Tibial nerve (tissue), 4 donors: ENCODE data around the gene SOX8. TPM values are rescaled to one million over a fixed set of nuclear protein-coding genes. Genes with fewer than 3 reads are reported as not detected.

Experiments used
- DNase-seq, 2 donors: peaks; one replicate each; pipeline ENCODE4 v3.0.0-alpha.2; 2019; ENCODE audit warnings: low spot score in 2 of 2
- H3K27ac ChIP-seq, 4 donors: fragments of 200-600 bp; sonication (generic) in 3 of 4; one replicate each; pipeline ENCODE4 v1.5.1; 2017 to 2019; ENCODE audit warnings: mild to moderate bottlenecking in 1 of 4
- H3K27me3 ChIP-seq, 2 donors: fragments of 200-600 bp; sonication (generic) in 1 of 2; one replicate each; pipeline versions ENCODE4 v1.5.1 to v1.6.0; 2017 to 2019
- H3K36me3 ChIP-seq, 3 donors: fragments of 200-600 bp; sonication (generic); one replicate each; pipeline ENCODE4 v1.5.1; 2018 to 2019
- H3K4me1 ChIP-seq, 4 donors: fragments of 200-600 bp; sonication (generic) in 3 of 4; one replicate each; pipeline ENCODE4 v1.5.1; 2017 to 2019
- H3K4me3 ChIP-seq, 4 donors: fragments of 200-600 bp; sonication (generic) in 3 of 4; one replicate each; pipeline ENCODE4 v1.5.1; 2017 to 2019; ENCODE audit warnings: mild to moderate bottlenecking in 1 of 4, moderate library complexity in 1 of 4
- H3K9me3 ChIP-seq, 4 donors: fragments of 200-600 bp; sonication (generic) in 3 of 4; one replicate each; pipeline ENCODE4 v1.5.1; 2017 to 2019
- EP300 ChIP-seq, 2 donors: sonication (generic); formaldehyde crosslinking; IDR thresholded peaks; one replicate each; pipeline ENCODE4 v1.6.1; 2017; ENCODE audit warnings: antibody characterized with exemption in 2 of 2, mild to moderate bottlenecking in 1 of 2
- POLR2A ChIP-seq, 2 donors: fragments of 450-650 bp; IDR thresholded peaks; one replicate each; pipeline ENCODE4 v1.6.1; 2017; ENCODE audit warnings: antibody characterized with exemption in 2 of 2, mild to moderate bottlenecking in 2 of 2, moderate library complexity in 2 of 2
- WGBS, 2 donors: methylation state at CpG; one replicate each; pipeline ENCODE4 v1.1.5; 2018; 5-methylcytosine and 5-hydroxymethylcytosine counted together
- total RNA-seq, 4 donors: library from RNA; depleted of rRNA; stranded (reverse); fragments of >200 nt; gene quantifications; one replicate each; pipeline ENCODE4 v1.1.0, GENCODE V29; 2016
- TF ChIP-seq, protein P1 (sequence below), 5 experiments: fragments of 200-600 bp in 3 of 5; fragments of 450-650 bp in 2 of 5; sonication (generic) in 3 of 5; IDR thresholded peaks; one replicate each; pipeline ENCODE4 v1.5.1; 2016 to 2019; ENCODE audit warnings: antibody characterized with exemption in 5 of 5, mild to moderate bottlenecking in 3 of 5, moderate library complexity in 2 of 5

Gene SOX8
- total RNA-seq, 4 donors from 2014 or later: 51.3 to 74.5 (median 66.3) TPM

DNA sequence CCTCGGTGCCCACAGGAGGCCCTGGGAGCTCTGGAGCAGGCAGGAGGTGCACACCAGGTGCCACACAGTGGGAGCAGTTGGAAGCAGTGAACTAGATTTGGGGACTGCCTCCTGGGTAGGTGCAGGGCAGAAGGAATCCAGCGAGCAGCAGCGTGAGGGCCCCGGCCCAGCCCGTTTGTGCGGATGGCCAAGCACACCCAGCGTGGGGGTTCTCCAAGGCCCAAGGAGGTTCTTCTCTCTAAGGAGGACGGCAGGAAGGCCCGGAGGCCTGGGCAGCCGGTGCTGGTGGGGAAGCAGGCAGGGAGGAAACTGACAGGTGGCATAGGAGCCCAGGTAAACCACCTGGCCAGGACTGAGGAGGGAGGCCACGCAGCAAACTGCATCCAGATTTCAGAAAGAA, 17.0 kb downstream of the SOX8 start:
- peak overlapping the region in 1 of 4 donors; percentile 3 for H3K27ac ChIP-seq
- TF ChIP-seq, protein P1, sequence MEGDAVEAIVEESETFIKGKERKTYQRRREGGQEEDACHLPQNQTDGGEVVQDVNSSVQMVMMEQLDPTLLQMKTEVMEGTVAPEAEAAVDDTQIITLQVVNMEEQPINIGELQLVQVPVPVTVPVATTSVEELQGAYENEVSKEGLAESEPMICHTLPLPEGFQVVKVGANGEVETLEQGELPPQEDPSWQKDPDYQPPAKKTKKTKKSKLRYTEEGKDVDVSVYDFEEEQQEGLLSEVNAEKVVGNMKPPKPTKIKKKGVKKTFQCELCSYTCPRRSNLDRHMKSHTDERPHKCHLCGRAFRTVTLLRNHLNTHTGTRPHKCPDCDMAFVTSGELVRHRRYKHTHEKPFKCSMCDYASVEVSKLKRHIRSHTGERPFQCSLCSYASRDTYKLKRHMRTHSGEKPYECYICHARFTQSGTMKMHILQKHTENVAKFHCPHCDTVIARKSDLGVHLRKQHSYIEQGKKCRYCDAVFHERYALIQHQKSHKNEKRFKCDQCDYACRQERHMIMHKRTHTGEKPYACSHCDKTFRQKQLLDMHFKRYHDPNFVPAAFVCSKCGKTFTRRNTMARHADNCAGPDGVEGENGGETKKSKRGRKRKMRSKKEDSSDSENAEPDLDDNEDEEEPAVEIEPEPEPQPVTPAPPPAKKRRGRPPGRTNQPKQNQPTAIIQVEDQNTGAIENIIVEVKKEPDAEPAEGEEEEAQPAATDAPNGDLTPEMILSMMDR (IDR thresholded peaks at IDR 0.05): no peak
- TF ChIP-seq POLR2A (IDR thresholded peaks at IDR 0.05) (no peak), EP300 (IDR thresholded peaks at IDR 0.05) (no peak)
- peaks cover 0 to 37% of the 10 kb centered on the region in 2 donors for H3K27me3 ChIP-seq
- no peak overlapping the region for H3K4me3 ChIP-seq
- H3K4me1 ChIP-seq: peaks cover 0 to 20% (median 5%) of the 10 kb centered on the region in 4 donors
- H3K36me3 ChIP-seq: peaks cover 0 to 12% (median 0%) of the 10 kb centered on the region in 3 donors
- 88 to 93% methylated on average over 11 of the region's 11 CpGs for WGBS, 2 donors
- peaks cover 0 to 32% (median 5%) of the 10 kb centered on the region in 4 donors for H3K9me3 ChIP-seq
- no peak for DNase-seq

DNA sequence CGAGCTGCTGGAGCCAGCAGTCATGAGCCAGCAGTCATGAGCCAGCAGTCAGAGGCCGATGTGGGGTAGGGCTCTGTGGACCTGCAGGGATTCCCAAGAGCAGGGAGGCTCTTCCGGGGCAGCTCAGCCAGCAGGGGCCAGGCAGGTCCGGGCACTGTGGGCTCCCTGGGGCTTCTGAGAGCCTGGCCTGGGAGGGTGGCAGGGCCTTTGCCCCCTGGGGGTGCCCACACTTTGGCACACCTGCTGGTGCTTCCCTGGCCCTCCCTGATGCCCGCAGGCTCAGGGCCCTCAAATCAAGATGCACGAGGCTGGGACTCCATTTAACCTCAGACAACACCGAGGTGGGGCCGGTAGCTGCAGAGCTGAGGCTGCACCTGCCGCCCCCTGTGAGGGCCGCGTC, 18.1 kb downstream of the SOX8 start:
- H3K4me1 ChIP-seq: peaks cover 0 to 26% (median 6%) of the 10 kb centered on the region in 4 donors
- TF ChIP-seq, protein P1 (IDR thresholded peaks at IDR 0.05): no peak
- TF ChIP-seq POLR2A (IDR thresholded peaks at IDR 0.05) (no peak), EP300 (IDR thresholded peaks at IDR 0.05) (no peak)
- H3K36me3 ChIP-seq: peaks cover 0 to 12% (median 0%) of the 10 kb centered on the region in 3 donors
- H3K27me3 ChIP-seq: peaks cover 0 to 37% of the 10 kb centered on the region in 2 donors
- no peak for DNase-seq
- 67 to 91% methylated on average over 3 to 6 of the region's 11 CpGs for WGBS, 2 donors
- H3K4me3 ChIP-seq: no peak overlapping the region
- H3K9me3 ChIP-seq: peaks cover 0 to 28% (median 5%) of the 10 kb centered on the region in 4 donors
- H3K27ac ChIP-seq: no peak overlapping the region

DNA sequence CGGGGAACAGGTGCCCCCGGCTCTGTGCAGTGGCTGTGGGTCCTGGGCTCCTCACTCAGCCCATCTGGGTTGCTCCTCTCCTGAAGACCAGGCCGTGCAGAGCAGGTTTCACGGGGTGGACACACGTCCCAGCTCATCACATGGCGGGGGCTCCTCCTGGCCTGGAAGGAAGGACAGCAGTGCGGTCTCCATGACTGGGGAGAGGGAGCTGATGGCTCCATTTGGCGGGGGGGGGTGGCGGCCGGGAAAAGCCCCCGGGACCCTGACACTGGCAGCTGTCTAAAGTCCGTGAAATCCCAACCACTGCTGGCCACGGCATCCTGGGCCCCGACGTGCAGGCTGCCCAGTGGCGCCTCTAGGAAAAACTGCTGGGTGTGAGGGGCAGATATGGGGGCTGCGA, 19.0 kb downstream of the SOX8 start:
- H3K27ac ChIP-seq: no peak overlapping the region
- DNase-seq: no peak
- TF ChIP-seq POLR2A (IDR thresholded peaks at IDR 0.05): no peak
- TF ChIP-seq, protein P1 (IDR thresholded peaks at IDR 0.05): no peak
- TF ChIP-seq EP300 (IDR thresholded peaks at IDR 0.05): no peak
- H3K9me3 ChIP-seq: peaks cover 0 to 18% (median 1%) of the 10 kb centered on the region in 4 donors
- WGBS, 2 donors: 81 to 88% methylated on average over 11 to 15 of the region's 17 CpGs
- H3K27me3 ChIP-seq: peaks cover 0 to 37% of the 10 kb centered on the region in 2 donors
- no peak overlapping the region for H3K4me3 ChIP-seq
- H3K4me1 ChIP-seq: peaks cover 0 to 26% (median 6%) of the 10 kb centered on the region in 4 donors
- peaks cover 0 to 9% (median 0%) of the 10 kb centered on the region in 3 donors for H3K36me3 ChIP-seq

DNA sequence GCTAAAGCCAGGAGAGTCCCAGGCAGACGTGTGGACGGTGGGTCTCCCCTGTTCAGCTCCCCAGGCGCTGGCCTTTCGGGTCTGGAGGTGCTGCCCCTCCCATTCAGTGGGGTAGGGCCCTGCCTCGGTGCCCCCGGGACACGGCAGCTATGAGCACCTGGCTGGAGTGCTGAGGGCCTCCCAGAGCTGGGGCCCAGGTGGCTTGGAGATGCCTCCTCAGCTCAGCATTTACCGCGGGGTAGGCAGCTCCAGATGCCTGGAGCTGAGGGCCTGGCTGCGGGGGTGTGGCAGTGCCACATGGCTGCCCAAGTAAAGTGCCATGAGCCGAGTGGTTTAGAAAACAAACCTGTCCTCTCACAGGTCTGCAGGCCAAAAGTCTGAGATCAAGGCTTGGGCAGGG, 19.5 kb downstream of the SOX8 start:
- DNase-seq: no peak
- Histone ChIP-seq H3K4me3 (no peak overlapping the region), H3K4me1 (peaks cover 0 to 26% (median 6%) of the 10 kb centered on the region in 4 donors), H3K27me3 (peaks cover 0 to 36% of the 10 kb centered on the region in 2 donors), H3K27ac (no peak overlapping the region), H3K9me3 (peaks cover 0 to 13% (median 0%) of the 10 kb centered on the region in 4 donors), H3K36me3 (peaks cover 0 to 4% (median 0%) of the 10 kb centered on the region in 3 donors)
- 94 to 97% methylated on average over 7 to 11 of the region's 11 CpGs for WGBS, 2 donors
- TF ChIP-seq POLR2A (IDR thresholded peaks at IDR 0.05) (no peak), EP300 (IDR thresholded peaks at IDR 0.05) (no peak)
- TF ChIP-seq, protein P1 (IDR thresholded peaks at IDR 0.05): no peak

DNA sequence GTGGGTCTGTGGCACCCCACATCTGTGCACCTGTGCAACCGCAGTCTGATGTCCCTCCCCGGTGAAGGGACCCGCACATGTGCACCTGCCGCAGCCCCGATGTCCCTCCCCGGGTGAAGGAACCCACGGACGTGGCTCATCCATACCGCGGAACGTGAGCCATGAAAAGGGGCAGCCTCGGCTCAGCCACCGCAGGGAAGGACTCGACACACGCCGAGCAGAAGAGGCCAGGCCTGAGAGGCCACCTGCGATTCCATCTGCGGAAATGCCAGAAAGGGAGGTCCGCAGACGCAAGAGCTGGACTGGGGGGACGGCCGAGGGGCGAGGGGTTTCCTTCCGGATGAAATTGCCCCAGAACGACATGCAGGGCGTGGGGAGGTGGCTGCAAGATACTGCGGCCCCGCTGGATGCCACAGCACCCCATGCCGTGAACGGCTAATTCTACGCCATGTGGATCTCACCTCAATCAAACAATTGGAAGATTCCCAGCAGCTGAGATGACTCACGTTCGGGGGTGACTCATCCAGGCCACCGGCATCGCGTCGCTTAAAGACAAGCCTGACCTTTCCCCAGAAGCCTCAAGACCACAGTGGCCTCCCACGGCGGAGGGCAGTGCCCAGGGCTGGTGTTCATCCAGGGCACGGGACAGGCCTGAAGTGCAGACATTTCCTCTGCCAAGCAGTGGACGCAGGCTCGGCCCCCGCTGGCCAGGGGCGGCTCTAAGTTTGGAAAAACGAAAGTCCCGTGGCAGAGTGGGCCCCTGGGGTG, 21.0 kb downstream of the SOX8 start:
- Histone ChIP-seq H3K4me1 (peaks cover 0 to 26% (median 6%) of the 10 kb centered on the region in 4 donors), H3K27me3 (peaks cover 0 to 22% of the 10 kb centered on the region in 2 donors), H3K4me3 (no peak overlapping the region), H3K9me3 (no peaks in the 10 kb centered on the region), H3K36me3 (no peaks in the 10 kb centered on the region), H3K27ac (peak overlapping the region in 2 of 4 donors; percentile 11 to 63)
- 63 to 73% methylated on average over 38 to 44 of the region's 46 CpGs for WGBS, 2 donors
- TF ChIP-seq EP300 (IDR thresholded peaks at IDR 0.05) (peak in 1 of 2 donors; percentile 78), POLR2A (IDR thresholded peaks at IDR 0.05) (no peak)
- peak in 1 of 2 donors; percentile 56 for DNase-seq
